IMR-90 (cell line): ENCODE measurements around the gene MED22. TPM values are rescaled to one million over a fixed set of nuclear protein-coding genes. Genes with fewer than 3 reads are reported as not detected.

Experiments used
- ATAC-seq: fragments of 200-7000 bp; cut with Tn5 transposase; 2 replicates; pipeline ENCODE4 v1.9.1; 2020; ENCODE audit warnings: low read depth, mild to moderate bottlenecking, moderate library complexity
- BruUV-seq: library from RNA; stranded (reverse); fragments of 400-500 nt; replicated peaks from 2 replicates; lab custom pipeline; 2021; lab: Mats Ljungman, UMichigan
- CTCF ChIA-PET: fragments of 300-600 bp; formaldehyde crosslinking; extraction: SDS; loops from one replicate; lab custom pipeline; 2021; ENCODE audit warnings: antibody characterized with exemption; lab: Yijun Ruan, JAX
- POLR2A ChIA-PET: fragments of 300-600 bp; sonication (Branson Sonifier 250); formaldehyde crosslinking; loops from one replicate; lab custom pipeline; 2022; ENCODE audit warnings: antibody characterized with exemption; ENCODE audit not compliant: unreplicated experiment; lab: Charles Lee
- DNase-seq: peaks from one replicate; pipeline ENCODE4 v3.0.0; 2013
- H2AFZ ChIP-seq: replicated peaks from 2 replicates; pipeline ENCODE3; 2013; ENCODE audit warnings: low read length, mild to moderate bottlenecking; ENCODE audit not compliant: poor library complexity
- H2AK5ac ChIP-seq: 2 replicates; pipeline ENCODE4 v1.6.1; 2013; ENCODE audit warnings: low read depth, low read length, inconsistent platforms
- H2AK9ac ChIP-seq: replicated peaks from 2 replicates; pipeline ENCODE3; 2013; ENCODE audit warnings: mild to moderate bottlenecking, low read depth, low read length, moderate library complexity; ENCODE audit not compliant: poor library complexity
- H2BK120ac ChIP-seq: 2 replicates; pipeline ENCODE4 v1.6.1; 2013; ENCODE audit warnings: low read depth, low read length, inconsistent platforms
- H2BK15ac ChIP-seq: 3 replicates; pipeline ENCODE4 v1.6.1; 2013; ENCODE audit warnings: low read depth, low read length, inconsistent platforms
- H2BK20ac ChIP-seq: 2 replicates; pipeline ENCODE4 v1.6.1; 2013; ENCODE audit warnings: low read depth, mild to moderate bottlenecking, inconsistent platforms, low read length, moderate library complexity
- H2BK5ac ChIP-seq: 2 replicates; pipeline ENCODE4 v1.6.1; 2013; ENCODE audit warnings: mild to moderate bottlenecking, low read depth, low read length, inconsistent platforms; ENCODE audit not compliant: poor library complexity, severe bottlenecking
- H3K14ac ChIP-seq: replicated peaks from 2 replicates; pipeline ENCODE4 v1.6.1; 2013; ENCODE audit warnings: low read depth, low read length, inconsistent platforms
- H3K18ac ChIP-seq: 2 replicates; pipeline ENCODE4 v1.6.1; 2013; ENCODE audit warnings: low read depth, low read length, control low read depth
- H3K23ac ChIP-seq: 2 replicates; pipeline ENCODE4 v1.6.1; 2013; ENCODE audit warnings: low read depth, low read length, inconsistent platforms
- H3K27ac ChIP-seq: 2 replicates; pipeline ENCODE4 v1.5.1; 2013; ENCODE audit warnings: mild to moderate bottlenecking, control low read depth, low read length; ENCODE audit not compliant: insufficient read depth
- H3K27me3 ChIP-seq: 2 replicates; pipeline ENCODE4 v1.6.1; 2013; ENCODE audit warnings: low read length; ENCODE audit not compliant: control insufficient read depth, insufficient read depth
- H3K36me3 ChIP-seq: 2 replicates; pipeline ENCODE4 v1.6.1; 2013; ENCODE audit warnings: low read length, mixed read lengths; ENCODE audit not compliant: control insufficient read depth, insufficient read depth
- H3K4ac ChIP-seq: 2 replicates; pipeline ENCODE4 v1.6.1; 2013; ENCODE audit warnings: low read depth, low read length, inconsistent platforms
- H3K4me1 ChIP-seq: 2 replicates; pipeline ENCODE4 v1.6.1; 2013; ENCODE audit warnings: low read length, mixed read lengths; ENCODE audit not compliant: control insufficient read depth, insufficient read depth
- H3K4me2 ChIP-seq: 2 replicates; pipeline ENCODE4 v1.6.1; 2013; ENCODE audit warnings: low read depth, mild to moderate bottlenecking, control low read depth, low read length, moderate library complexity
- H3K4me3 ChIP-seq: 2 replicates; pipeline ENCODE4 v1.5.1; 2013; ENCODE audit warnings: low read depth, mild to moderate bottlenecking, control low read depth, low read length, moderate library complexity; ENCODE audit not compliant: insufficient read depth
- H3K56ac ChIP-seq: 2 replicates; pipeline ENCODE4 v1.6.1; 2013; ENCODE audit warnings: low read length, inconsistent platforms; ENCODE audit not compliant: insufficient read depth; ENCODE audit errors: extremely low read depth
- H3K79me1 ChIP-seq, 2 experiments: 2 replicates each; pipeline ENCODE4 v1.6.1; 2013; ENCODE audit warnings: low read length in 2 of 2, inconsistent platforms in 1 of 2, low read depth in 1 of 2
- H3K9ac ChIP-seq: 2 replicates; pipeline ENCODE4 v1.6.1; 2013; ENCODE audit warnings: low read depth, low read length, control low read depth
- H3K9me1 ChIP-seq: 2 replicates; pipeline ENCODE4 v1.6.1; 2013; ENCODE audit warnings: low read length, inconsistent platforms; ENCODE audit not compliant: insufficient read depth
- H3K9me3 ChIP-seq: 2 replicates; pipeline ENCODE4 v1.6.1; 2013; ENCODE audit warnings: low read length; ENCODE audit not compliant: control insufficient read depth, insufficient read depth
- H4K20me1 ChIP-seq: 2 replicates; pipeline ENCODE4 v1.6.1; 2013; ENCODE audit warnings: low read length, inconsistent platforms; ENCODE audit not compliant: insufficient read depth
- H4K5ac ChIP-seq: 2 replicates; pipeline ENCODE4 v1.6.1; 2013; ENCODE audit warnings: mild to moderate bottlenecking, low read depth, low read length, control low read depth
- H4K8ac ChIP-seq, 2 experiments: 2 replicates each; pipeline ENCODE4 v1.6.1; 2013; ENCODE audit warnings: low read depth in 2 of 2, low read length in 2 of 2, control low read depth in 1 of 2, inconsistent platforms in 1 of 2
- H4K91ac ChIP-seq: 2 replicates; pipeline ENCODE4 v1.6.1; 2013; ENCODE audit warnings: low read depth, low read length, inconsistent platforms; ENCODE audit not compliant: insufficient read depth
- BHLHE40 ChIP-seq: fragments of 150-350 bp; IDR thresholded peaks from 2 replicates; pipeline ENCODE4 v1.6.1; 2016; ENCODE audit warnings: mild to moderate bottlenecking, low read depth, low read length
- CEBPB ChIP-seq: IDR thresholded peaks from 2 replicates; pipeline ENCODE4 v1.6.1; 2012; ENCODE audit warnings: low read depth, low read length, improper control_type of control experiment
- CHD1 ChIP-seq: IDR thresholded peaks from 2 replicates; pipeline ENCODE4 v1.6.1; 2012; ENCODE audit warnings: low read depth, low read length, improper control_type of control experiment
- CTCF ChIP-seq: conservative IDR thresholded peaks from 2 replicates; pipeline ENCODE4 v1.5.1; 2012; ENCODE audit warnings: mild to moderate bottlenecking, low read depth, low read length, improper control_type of control experiment
- MAFK ChIP-seq: IDR thresholded peaks from 2 replicates; pipeline ENCODE4 v1.6.1; 2012; ENCODE audit warnings: low read depth, low read length, improper control_type of control experiment
- MAZ ChIP-seq: IDR thresholded peaks from 2 replicates; pipeline ENCODE4 v1.6.1; 2012; ENCODE audit warnings: low read depth, mild to moderate bottlenecking, low read length, improper control_type of control experiment, moderate library complexity, borderline replicate concordance
- MXI1 ChIP-seq: IDR thresholded peaks from 2 replicates; pipeline ENCODE4 v1.6.1; 2012; ENCODE audit warnings: low read depth, mild to moderate bottlenecking, low read length, moderate library complexity, borderline replicate concordance
- RAD21 ChIP-seq: IDR thresholded peaks from 2 replicates; pipeline ENCODE4 v1.6.1; 2012; ENCODE audit warnings: low read length, improper control_type of control experiment
- RFX5 ChIP-seq: IDR thresholded peaks from 2 replicates; pipeline ENCODE4 v1.8.0; 2012; ENCODE audit warnings: low read depth, mild to moderate bottlenecking, low read length, moderate library complexity
- SMC3 ChIP-seq: fragments of 150-350 bp; IDR thresholded peaks from 2 replicates; pipeline ENCODE4 v1.6.1; 2016; ENCODE audit warnings: low read depth, mild to moderate bottlenecking, antibody characterized with exemption, low read length, moderate library complexity
- WGBS, 2 experiments: methylation state at CpG; one replicate each; pipeline versions ENCODE4 v1.1.5 to v1.1.7; 2013; ENCODE audit warnings: missing lambda C conversion rate in 2 of 2; ENCODE audit not compliant: insufficient read length in 1 of 2; ENCODE audit errors: extremely low coverage in 2 of 2; 5-methylcytosine and 5-hydroxymethylcytosine counted together
- dilution Hi-C: fragments of 300-500 bp; cut with HindIII; formaldehyde crosslinking; loops from one replicate; pipeline ENCODE4 v1.14.3; 2018; ENCODE audit warnings: low sequenced_read_pairs; ENCODE audit not compliant: unreplicated experiment
- in situ Hi-C: fragments of 300-500 bp; cut with MboI; formaldehyde crosslinking; loops from 3 replicates; pipeline ENCODE4 v1.14.3; 2019; ENCODE audit warnings: low sequenced_read_pairs, inconsistent platforms, mixed read lengths
- intact Hi-C: fragments of 100-400 bp; cut with micrococcal nuclease; formaldehyde crosslinking; loops from 2 replicates; pipeline ENCODE4 v1.10.0; 2022
- polyA plus RNA-seq, 3 experiments: library from polyadenylated mRNA; depleted of rRNA; stranded (reverse); fragments of >200 nt; gene quantifications; 2 replicates each; pipeline ENCODE4 v1.2.3, GENCODE V29; 2012; ENCODE audit warnings: low replicate concordance in 1 of 3
- total RNA-seq: library from RNA; depleted of rRNA; stranded (reverse); fragments of >200 nt; gene quantifications from 2 replicates; pipeline ENCODE4 v1.2.3, GENCODE V29; 2012

The MED22 gene
- total and polyA plus RNA-seq, 2 of the 4 experiments (the other 2 are of a cell fraction), result 7.9 to 28.3 TPM

- Histone ChIP-seq H2BK120ac (no peak overlapping the region), H3K36me3 (peaks cover 42% of the 10 kb centered on the region), H3K4me3 (peak overlapping the region; percentile 99), H4K91ac (no peak overlapping the region), H2BK20ac (no peak overlapping the region), H2AK9ac (peak overlapping the region; percentile 96), H3K9me3 (no peaks in the 10 kb centered on the region), H4K8ac (peak overlapping the region; percentile 82 to 85; a peak in 2 of 4 replicates), H4K5ac (peak overlapping the region; percentile 79), H3K56ac (peak overlapping the region; percentile 60; the same call in 1 of the 2 replicates), H2AK5ac (peak overlapping the region; percentile 66), H3K18ac (no peak overlapping the region), H2BK5ac (no peak overlapping the region), H3K4ac (peak overlapping the region; percentile 66), H3K23ac (peak overlapping the region; percentile 75; the same call in 1 of the 2 replicates), H3K4me1 (peaks cover 10% of the 10 kb centered on the region; the same call in 1 of the 2 replicates), H3K9ac (peak overlapping the region; percentile 87), H3K27me3 (no peaks in the 10 kb centered on the region), H3K79me1 (peaks cover 22 to 79% of the 10 kb centered on the region in 2 experiments), H3K27ac (peak overlapping the region; percentile 45), H3K9me1 (no peaks in the 10 kb centered on the region; the same call in 1 of the 2 replicates), H2BK15ac (no peak overlapping the region), H4K20me1 (peaks cover 51% of the 10 kb centered on the region), H2AFZ (peak overlapping the region; percentile 75), H3K14ac (no peak overlapping the region; the same call in 1 of the 2 replicates), H3K4me2 (peak overlapping the region; percentile 97)
- in situ Hi-C loops (no loop called here), intact Hi-C loops (loop anchor here (2.0 kb wide), 1 partner anchor 131 kb away; no protein-coding TSS in a partner anchor), dilution Hi-C loops (no loop called here)
- ChIA-PET CTCF (no interaction called here), POLR2A (no interaction called here)
- ATAC-seq (peak; percentile 19), DNase-seq (no peak)
- no TSS peak for BruUV-seq
- no peak for TF ChIP-seq MAZ
- TF ChIP-seq MAFK, result no peak
- no peak for TF ChIP-seq RFX5
- no peak for TF ChIP-seq SMC3
- no peak for TF ChIP-seq MXI1
- TF ChIP-seq RAD21, result no peak
- no peak for TF ChIP-seq CHD1
- no peak for TF ChIP-seq BHLHE40
- TF ChIP-seq CEBPB, result no peak
- no peak for TF ChIP-seq CTCF
- WGBS, 2 experiments, result 1% methylated on average over 13 of the region's 31 CpGs; no CpG with 5 or more reads in 1 of the 2 experiments
Observed at GRCh38 chr9:133355881-133356357, 8.0 kb upstream of the MED22 start.
